ENCODE data around the gene CDKN1C.

Gene CDKN1C

GRCh38 chr11:2846056-2846455 lies 39.5 kb downstream of the CDKN1C start:
- TF ChIP-seq TAF1 (IDR thresholded peaks at IDR 0.05; ENCODE audit: borderline replicate concordance, low read depth, low read length) (no peak), POLR2A (IDR thresholded peaks at IDR 0.05; ENCODE audit: low read depth, low read length) (no peak), POLR2AphosphoS5 (IDR thresholded peaks at IDR 0.05; ENCODE audit: low read depth, low read length) (no peak)
- FAIRE-seq: no peak
- DNase-seq (ENCODE audit: insufficient read length): no peak

DNA sequence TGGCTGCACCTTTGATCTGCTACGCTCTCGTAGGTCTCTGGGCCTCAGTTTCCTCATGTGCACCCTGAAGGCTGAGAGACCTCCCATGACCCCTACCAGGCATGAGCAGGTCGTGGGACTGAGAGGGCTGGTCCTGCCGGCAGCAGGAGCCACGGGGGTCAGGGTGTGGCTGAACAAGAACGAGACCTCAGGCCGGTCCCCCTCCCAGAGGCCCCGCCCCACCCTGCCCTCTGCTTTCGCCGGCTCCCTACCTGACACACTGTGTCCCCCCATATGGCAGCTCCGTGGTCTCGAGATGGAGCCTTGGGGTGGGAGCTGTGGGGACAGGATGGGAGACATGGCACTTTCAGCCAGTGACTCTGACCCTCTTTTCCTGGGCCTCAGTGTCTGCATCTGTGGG lies 40.6 kb downstream of the CDKN1C start:
- FAIRE-seq (no peak), DNase-seq (ENCODE audit: insufficient read length) (no peak)
- TF ChIP-seq POLR2A (IDR thresholded peaks at IDR 0.05; ENCODE audit: low read depth, low read length) (no peak), TAF1 (IDR thresholded peaks at IDR 0.05; ENCODE audit: borderline replicate concordance, low read depth, low read length) (no peak), POLR2AphosphoS5 (IDR thresholded peaks at IDR 0.05; ENCODE audit: low read depth, low read length) (no peak)

GRCh38 chr11:2844116-2844842 lies 41.3 kb downstream of the CDKN1C start:
- TF ChIP-seq POLR2AphosphoS5 (IDR thresholded peaks at IDR 0.05; ENCODE audit: low read depth, low read length): no peak
- TF ChIP-seq TAF1 (IDR thresholded peaks at IDR 0.05; ENCODE audit: borderline replicate concordance, low read depth, low read length): no peak
- TF ChIP-seq POLR2A (IDR thresholded peaks at IDR 0.05; ENCODE audit: low read depth, low read length): no peak
- FAIRE-seq: no peak
- no peak for DNase-seq (ENCODE audit: insufficient read length)

DNA sequence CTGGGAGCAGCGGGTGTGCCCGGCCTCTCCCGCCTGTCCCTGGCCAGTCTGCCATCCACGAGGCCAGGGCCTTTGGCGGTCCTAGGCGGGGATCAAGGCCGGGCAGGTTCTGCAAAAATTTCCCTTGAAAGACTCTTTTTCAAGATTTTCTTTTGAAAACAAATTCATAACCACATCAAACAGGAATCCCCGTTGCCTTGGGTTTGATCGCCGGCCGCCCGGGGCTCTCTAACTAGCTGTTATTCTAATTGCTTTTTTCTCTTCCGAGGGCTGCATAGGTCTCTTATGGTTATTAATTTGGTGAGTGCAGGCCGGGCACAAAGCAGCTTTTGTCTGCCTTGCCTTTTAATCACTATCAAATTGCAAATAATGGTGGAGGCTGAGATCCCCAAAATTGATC lies 42.0 kb downstream of the CDKN1C start:
- DNase-seq (ENCODE audit: insufficient read length) (no peak), FAIRE-seq (no peak)
- TF ChIP-seq POLR2A (IDR thresholded peaks at IDR 0.05; ENCODE audit: low read depth, low read length) (no peak), TAF1 (IDR thresholded peaks at IDR 0.05; ENCODE audit: borderline replicate concordance, low read depth, low read length) (no peak), POLR2AphosphoS5 (IDR thresholded peaks at IDR 0.05; ENCODE audit: low read depth, low read length) (no peak)

DNA sequence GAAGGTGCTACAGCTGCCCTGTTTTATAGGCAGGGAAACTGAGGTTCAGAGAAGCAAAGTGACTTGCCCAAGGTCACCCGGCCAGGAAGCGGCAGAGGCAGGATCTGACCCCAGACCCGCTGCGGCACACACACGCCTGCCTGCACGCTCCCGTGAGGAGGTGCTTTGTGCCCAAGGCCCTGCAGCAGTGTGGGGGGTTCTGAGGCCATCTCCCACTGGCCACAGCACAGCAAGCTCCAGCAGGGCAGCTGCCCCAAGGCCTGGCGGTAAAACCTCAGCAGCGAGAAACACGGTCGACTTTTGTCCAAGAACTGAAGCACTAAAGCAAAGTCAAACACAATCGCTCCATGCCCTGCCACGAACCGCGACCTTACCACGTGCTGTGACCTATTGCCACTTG lies 42.7 kb downstream of the CDKN1C start:
- no peak for DNase-seq (ENCODE audit: insufficient read length)
- no peak for FAIRE-seq
- TF ChIP-seq POLR2AphosphoS5 (IDR thresholded peaks at IDR 0.05; ENCODE audit: low read depth, low read length) (no peak), POLR2A (IDR thresholded peaks at IDR 0.05; ENCODE audit: low read depth, low read length) (no peak), TAF1 (IDR thresholded peaks at IDR 0.05; ENCODE audit: borderline replicate concordance, low read depth, low read length) (no peak)

- no peak for FAIRE-seq
Observed at GRCh38 chr11:2841411-2842190, 44.0 kb downstream of the CDKN1C start.

GRCh38 chr11:2839395-2839943 lies 46.1 kb downstream of the CDKN1C start:
- TF ChIP-seq TAF1 (IDR thresholded peaks at IDR 0.05; ENCODE audit: borderline replicate concordance, low read depth, low read length) (no peak), POLR2AphosphoS5 (IDR thresholded peaks at IDR 0.05; ENCODE audit: low read depth, low read length) (no peak), POLR2A (IDR thresholded peaks at IDR 0.05; ENCODE audit: low read depth, low read length) (no peak)
- DNase-seq (ENCODE audit: insufficient read length) (no peak), FAIRE-seq (no peak)

More at GRCh38 chr11:2841411-2842190, 44.0 kb downstream of the CDKN1C start:
- TF ChIP-seq POLR2AphosphoS5 (IDR thresholded peaks at IDR 0.05; ENCODE audit: low read depth, low read length) (no peak), POLR2A (IDR thresholded peaks at IDR 0.05; ENCODE audit: low read depth, low read length) (no peak), TAF1 (IDR thresholded peaks at IDR 0.05; ENCODE audit: borderline replicate concordance, low read depth, low read length) (no peak)
- no peak for DNase-seq (ENCODE audit: insufficient read length)

- no peak for FAIRE-seq
- no peak for DNase-seq (ENCODE audit: insufficient read length)
- TF ChIP-seq POLR2A (IDR thresholded peaks at IDR 0.05; ENCODE audit: low read depth, low read length): no peak
- TF ChIP-seq TAF1 (IDR thresholded peaks at IDR 0.05; ENCODE audit: borderline replicate concordance, low read depth, low read length): no peak
Observed at GRCh38 chr11:2838676-2839294, 46.8 kb downstream of the CDKN1C start.

DNA sequence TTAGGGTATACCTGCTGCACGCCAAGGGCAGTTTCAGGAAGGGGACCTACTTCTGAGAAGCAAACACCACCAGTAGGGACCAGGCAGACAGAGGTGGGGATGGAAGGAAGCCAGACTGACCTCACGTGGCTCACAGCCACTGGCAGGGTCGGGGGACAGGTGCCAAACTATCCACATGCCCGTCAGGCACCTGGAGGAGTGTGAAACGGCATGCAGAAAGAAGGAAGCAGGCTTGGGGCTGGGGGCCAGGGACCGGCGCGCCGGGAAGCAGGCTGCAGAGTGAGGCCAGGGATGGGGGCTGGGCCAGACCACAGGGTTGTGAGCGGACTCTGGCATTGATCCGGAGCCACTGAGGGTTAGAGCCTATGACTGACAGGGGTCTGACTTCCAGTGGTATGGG lies 47.5 kb downstream of the CDKN1C start:
- FAIRE-seq (no peak), DNase-seq (ENCODE audit: insufficient read length) (no peak)
- TF ChIP-seq TAF1 (IDR thresholded peaks at IDR 0.05; ENCODE audit: borderline replicate concordance, low read depth, low read length) (no peak), POLR2A (IDR thresholded peaks at IDR 0.05; ENCODE audit: low read depth, low read length) (no peak)

DNA sequence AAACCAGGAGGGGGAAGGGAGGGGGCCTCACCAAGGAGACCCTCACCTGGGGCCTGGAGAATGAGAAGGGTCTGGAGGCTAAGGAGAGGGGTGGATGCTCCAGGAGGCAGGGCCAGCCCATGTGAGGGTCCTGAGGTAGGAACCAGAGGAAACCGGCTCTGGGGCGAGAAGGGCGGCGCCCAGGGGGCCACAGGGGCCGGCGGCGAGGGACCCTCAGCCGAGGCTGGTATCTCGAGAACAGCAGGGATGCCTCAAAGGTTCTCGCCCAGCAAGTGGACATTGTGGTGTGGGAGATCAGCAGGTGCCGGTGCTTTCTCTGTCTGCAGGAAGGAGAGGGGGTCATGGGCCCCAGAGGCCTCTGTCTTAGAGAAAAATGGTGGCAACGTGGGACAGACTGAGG lies 47.9 kb downstream of the CDKN1C start:
- DNase-seq (ENCODE audit: insufficient read length): no peak
- TF ChIP-seq TAF1 (IDR thresholded peaks at IDR 0.05; ENCODE audit: borderline replicate concordance, low read depth, low read length): no peak
- TF ChIP-seq POLR2AphosphoS5 (IDR thresholded peaks at IDR 0.05; ENCODE audit: low read depth, low read length): no peak
- no peak for TF ChIP-seq POLR2A (IDR thresholded peaks at IDR 0.05; ENCODE audit: low read depth, low read length)
- FAIRE-seq: no peak

- TF ChIP-seq POLR2A (IDR thresholded peaks at IDR 0.05; ENCODE audit: low read depth, low read length) (no peak), TAF1 (IDR thresholded peaks at IDR 0.05; ENCODE audit: borderline replicate concordance, low read depth, low read length) (no peak), POLR2AphosphoS5 (IDR thresholded peaks at IDR 0.05; ENCODE audit: low read depth, low read length) (no peak)
- no peak for DNase-seq (ENCODE audit: insufficient read length)
- no peak for FAIRE-seq
Observed at GRCh38 chr11:2837096-2837601, 48.4 kb downstream of the CDKN1C start.
